Stimulated activated CD4-positive, alpha-beta T cell treated with anti-CD3 and anti-CD28 coated beads, Interleukin-1b, Interleukin-23, amount 100 ng/mL, for 48 hours (primary cell): ENCODE measurements around the gene EGLN2.
"Not testable (repeated sequence)": the region's sequence is repeated elsewhere in the genome, so short reads cannot be mapped to it uniquely, and the experiment has no call there.

Source experiments
- DNase-seq: peaks from one replicate; pipeline ENCODE4 v3.0.0-alpha.2; 2020

The EGLN2 gene

GRCh38 chr19:40798683-40799557 lies at the start of gene EGLN2:
EGLN2 (plus strand) TSS chr19:40799191; CDS start chr19:40800573, 1,382 bp downstream.
- DNase-seq: peak; percentile 100

GRCh38 chr19:40750058-40750873 lies 48.7 kb upstream of the EGLN2 start, which contains the start of gene ACTMAP:
ACTMAP (minus strand) TSS chr19:40750477; CDS start chr19:40749803, 674 bp downstream.
- peak; percentile 100 for DNase-seq

DNA sequence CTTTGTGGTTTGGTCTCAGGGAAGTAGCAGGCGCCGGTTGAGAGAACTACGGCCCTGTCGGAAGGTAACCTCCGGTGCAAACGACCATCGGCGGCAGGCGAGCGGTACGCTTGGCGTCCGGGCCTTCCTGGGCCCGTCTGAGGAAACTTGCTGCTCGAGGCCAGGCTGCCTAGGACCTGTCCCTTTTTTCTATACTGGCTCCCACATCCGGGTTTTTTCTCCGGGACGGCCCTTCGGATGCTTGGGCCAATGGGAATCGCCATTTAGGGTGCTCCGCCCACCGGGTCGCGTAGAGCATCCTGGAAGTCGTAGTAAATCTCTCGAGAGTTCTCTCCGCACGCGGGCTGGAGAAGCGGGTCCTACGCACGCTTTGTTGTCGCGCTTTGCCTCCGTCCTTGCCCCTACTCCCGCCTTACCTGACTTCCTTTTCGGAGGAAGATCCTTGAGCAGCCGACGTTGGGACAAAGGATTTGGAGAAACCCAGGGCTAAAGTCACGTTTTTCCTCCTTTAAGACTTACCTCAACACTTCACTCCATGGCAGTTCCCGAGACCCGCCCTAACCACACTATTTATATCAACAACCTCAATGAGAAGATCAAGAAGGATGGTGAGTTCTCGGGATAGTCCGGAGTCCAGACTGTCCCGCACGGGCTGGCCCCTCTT lies 48.0 kb upstream of the EGLN2 start, which contains the start of gene SNRPA:
Gene SNRPA, plus strand, starts transcription at position 330 of the 664 bp plus-strand sequence. Its CDS starts 206 bp downstream, at position 536.
- DNase-seq: peak; percentile 98

DNA sequence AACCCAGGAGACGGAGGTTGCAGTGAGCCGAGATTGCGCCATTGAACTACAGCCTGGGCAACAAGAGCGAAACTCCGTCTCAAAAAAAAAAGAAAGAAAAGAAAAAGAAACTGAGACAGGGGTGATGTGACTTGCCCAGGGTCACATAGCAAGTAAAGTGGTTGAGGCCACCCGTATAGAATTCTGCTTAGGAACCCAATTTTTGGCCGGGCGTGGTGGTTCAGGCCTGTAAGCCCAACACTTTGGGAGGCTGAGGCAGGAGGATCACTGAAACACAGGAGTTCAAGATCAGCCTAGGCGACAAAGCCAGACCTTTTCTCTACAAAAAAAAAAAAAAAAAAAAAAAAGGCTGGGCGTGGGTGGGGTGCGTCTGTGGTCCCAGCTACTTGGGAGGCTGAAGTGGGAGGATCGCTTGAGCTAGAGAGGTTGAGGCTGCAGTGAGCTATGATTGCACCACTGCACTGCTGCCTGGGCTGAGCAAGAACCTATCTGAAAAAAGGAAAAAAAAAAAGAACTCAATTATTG lies 46.7 kb upstream of the EGLN2 start:
- DNase-seq: peak; percentile 43

DNA sequence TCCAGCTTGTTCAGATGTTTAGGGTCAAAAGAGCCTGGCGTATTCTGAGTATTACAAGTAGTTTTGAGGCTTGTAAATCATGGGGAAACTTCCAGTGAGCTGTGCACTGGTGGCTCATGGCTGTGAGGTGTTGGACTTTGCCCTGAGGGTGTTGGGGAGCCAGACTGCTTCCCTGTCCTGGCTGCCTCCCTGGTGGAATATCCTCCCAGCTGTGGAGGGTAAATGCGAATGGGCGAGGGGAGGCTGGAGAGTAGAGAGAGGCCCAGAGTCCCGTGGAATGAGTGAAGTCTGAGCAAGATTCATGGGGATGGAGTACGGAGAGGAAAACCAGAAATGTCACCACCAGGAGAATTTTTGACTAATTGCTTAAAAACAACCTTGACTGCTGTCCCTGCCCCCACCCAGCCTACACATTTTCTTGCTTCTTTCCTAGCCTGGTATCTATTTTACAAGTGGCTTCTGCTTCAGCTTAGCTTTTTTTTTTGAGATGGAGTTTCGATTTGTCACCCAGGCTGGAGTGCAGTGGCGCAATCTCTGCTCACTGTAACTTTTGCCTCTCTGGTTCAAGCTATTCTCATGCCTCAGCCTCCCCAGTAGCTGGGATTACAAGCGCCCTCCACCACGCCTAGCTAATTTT lies 44.3 kb upstream of the EGLN2 start:
- DNase-seq: peak; percentile 76

GRCh38 chr19:40755248-40755624 lies 43.8 kb upstream of the EGLN2 start:
- DNase-seq: no peak

DNA sequence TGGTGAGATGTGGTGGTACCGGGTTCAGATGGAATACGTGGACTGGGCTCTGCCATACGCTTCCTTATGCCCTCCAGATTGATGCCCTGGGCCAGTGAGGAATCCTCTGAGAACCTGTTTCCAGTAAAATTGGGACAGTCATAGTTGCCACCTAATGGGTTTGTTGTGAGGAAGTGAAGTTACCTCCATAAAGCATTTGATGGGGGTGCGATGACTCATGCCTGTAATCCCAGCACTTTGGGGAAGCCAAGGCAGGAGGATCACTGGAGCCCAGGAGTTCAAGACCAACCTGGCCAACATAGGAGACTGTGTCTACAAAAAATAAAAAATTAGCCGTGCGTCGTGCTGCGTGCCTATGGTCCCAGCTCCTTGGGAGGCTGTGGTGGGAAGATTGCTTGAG lies 43.2 kb upstream of the EGLN2 start:
- no peak for DNase-seq

DNA sequence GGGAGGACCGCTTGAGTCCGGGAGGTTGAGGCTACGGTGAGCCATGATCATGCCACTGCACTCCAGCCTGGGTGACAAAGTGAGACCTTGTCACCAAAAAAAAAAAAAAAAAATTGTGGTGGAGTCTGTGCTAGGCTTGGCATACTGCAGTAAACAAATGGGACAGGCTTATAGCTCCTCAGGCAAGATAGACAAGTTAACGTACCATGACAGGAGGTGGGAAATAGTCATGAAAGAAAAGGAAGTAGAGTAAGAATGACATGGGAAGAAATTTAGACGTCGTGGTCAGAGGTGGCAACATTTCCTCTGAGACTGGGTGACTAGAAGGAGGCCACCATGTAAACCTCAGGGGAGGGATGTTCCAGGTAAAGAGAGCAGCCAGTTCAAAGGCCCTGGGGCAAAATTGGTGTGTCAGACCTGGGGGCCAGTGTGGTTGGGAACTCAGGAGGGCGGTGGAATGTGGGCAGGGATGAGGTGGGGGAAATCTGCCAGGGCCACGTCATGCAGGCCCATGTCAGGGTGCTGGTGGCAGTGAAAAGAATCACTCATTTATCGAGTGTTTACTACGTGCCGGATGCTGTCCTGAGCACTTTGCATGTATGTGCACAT lies 42.4 kb upstream of the EGLN2 start:
- DNase-seq: peak; percentile 40

DNA sequence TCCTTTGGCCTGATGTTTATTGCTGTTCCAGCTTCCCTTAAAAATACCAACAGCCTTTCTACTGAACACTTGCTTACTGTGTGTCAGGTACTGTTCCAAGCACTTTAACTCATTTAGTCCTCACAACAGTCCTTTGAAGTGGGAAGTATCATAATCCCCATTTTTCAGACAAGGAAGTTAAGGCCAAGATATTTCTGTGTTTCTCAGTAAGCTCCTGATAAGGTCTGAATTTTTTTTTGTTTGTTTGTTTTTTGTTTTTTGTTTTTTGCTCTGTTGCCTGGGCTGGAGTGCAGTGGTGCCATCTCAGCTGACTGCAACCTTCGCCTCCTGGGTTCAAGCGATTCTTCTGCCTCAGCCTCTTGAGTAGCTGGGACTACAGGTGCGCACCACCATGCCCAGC lies 40.5 kb upstream of the EGLN2 start:
- DNase-seq: no peak

DNA sequence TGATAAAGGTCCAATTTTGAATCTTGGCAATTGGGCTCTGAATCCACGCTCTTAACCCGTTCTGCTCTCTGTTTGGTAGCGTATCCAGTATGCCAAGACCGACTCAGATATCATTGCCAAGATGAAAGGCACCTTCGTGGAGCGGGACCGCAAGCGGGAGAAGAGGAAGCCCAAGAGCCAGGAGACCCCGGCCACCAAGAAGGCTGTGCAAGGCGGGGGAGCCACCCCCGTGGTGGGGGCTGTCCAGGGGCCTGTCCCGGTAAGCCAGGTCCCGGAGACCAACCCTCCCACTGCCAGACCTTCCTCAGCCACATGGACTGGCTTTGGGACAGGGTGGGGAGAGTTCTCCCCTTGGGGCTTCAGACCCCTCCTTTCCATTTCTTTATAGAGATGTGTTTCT lies 39.6 kb upstream of the EGLN2 start:
- DNase-seq: no peak

DNA sequence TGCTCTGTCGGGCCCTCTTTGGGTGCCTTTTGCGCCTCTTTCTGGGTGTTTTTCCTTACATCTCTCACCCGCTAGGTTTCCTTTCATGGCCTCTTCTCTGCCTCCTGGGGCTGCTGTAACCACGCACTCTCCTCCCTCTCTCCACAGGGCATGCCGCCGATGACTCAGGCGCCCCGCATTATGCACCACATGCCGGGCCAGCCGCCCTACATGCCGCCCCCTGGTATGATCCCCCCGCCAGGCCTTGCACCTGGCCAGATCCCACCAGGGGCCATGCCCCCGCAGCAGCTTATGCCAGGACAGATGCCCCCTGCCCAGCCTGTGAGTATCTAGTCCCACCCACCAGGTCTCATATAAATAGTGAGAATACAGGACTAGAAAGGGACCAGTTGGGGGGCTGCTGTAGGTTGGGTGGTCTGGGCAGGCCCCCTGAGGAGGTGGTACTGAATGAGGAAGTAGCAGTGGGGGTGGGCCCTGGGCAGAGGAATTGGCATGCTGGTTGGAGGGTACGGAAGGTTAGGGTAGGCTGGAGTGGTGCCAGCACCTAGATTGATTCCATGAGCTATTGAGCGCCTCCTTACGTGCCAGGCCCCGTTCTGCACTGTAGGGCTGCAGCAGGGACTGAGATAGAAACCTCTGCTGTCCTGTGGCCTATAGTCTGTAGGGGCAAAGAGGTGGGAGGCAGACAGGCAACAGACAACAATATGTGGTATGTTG lies 36.1 kb upstream of the EGLN2 start:
- no peak for DNase-seq

- DNase-seq: no peak
Measured at GRCh38 chr19:40763526-40763925, 35.5 kb upstream of the EGLN2 start.

GRCh38 chr19:40763963-40764362 lies 35.0 kb upstream of the EGLN2 start:
- DNase-seq: no peak

DNA sequence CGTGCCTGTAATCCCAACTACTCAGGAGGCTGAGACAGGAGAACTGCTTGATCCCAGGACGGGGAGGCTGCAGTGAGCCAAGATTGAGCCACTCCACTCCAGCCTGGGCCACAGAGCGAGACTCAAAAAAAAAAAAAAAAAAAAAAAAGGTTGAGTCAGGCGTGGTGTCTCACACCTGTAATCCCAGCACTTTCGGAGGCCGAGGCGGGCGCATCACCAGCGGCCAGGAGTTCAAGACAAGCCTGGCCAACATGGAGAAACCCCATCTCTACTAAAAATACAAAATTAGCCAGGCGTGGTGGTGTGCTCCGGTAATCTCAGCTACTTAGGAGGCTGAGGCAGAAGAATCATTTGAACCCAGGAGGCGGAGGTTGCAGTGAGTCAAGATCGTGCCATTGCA lies 32.6 kb upstream of the EGLN2 start:
- DNase-seq: not testable (repeated sequence)

DNA sequence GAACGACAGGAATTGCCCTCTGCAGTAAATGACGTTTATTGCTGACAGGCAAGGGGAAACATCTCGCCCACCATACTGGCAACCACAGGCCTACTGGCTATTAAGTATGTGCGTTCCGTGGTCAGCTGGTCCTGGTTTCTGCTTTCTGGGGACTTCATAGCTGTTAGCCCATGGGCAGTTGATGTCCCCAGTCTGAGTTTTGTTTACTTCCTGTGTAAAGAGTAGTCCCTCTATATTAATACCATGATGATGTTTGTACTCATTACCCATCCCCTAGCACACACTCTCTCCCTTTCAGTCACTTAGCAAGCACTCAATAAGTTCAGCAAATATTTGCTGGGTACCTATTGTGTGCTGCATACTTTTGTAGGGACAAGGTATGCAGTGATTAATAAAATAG lies 30.1 kb upstream of the EGLN2 start:
- no peak for DNase-seq

DNA sequence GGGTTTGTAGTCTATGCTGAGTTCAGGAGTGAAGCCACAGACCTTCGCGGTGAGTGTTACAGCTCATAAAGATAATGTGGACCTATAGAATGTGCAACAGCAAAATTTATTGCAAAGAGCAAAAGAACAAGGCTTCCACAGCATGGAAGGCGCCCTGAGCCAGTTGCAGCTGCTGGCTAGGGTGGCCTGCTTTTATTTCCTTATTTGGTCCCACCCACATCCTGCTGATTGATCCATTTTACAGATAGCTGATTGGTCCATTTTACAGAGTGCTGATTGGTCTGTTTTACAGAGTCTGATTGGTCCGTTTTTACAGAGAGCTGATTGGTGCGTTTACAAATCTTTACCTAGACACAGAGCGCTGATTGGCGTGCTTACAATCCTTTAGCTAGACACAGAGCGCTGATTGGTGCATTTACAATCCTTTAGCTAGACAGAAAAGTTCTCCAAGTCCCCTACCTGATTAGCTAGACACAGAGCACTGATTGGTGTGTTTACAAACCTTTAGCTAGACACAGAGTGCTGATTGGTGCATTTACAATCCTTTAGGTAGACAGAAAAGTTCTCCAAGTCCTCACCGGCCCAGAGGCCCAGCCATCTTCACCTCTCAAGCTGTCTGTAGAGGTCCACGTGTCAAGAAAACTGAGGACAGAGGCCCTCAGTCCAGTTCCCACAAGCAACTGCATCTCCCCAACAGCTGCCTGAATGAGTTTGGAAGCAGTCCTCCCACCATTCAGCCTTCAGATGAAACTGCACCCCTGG lies 27.7 kb upstream of the EGLN2 start:
- DNase-seq: not testable (repeated sequence)

DNA sequence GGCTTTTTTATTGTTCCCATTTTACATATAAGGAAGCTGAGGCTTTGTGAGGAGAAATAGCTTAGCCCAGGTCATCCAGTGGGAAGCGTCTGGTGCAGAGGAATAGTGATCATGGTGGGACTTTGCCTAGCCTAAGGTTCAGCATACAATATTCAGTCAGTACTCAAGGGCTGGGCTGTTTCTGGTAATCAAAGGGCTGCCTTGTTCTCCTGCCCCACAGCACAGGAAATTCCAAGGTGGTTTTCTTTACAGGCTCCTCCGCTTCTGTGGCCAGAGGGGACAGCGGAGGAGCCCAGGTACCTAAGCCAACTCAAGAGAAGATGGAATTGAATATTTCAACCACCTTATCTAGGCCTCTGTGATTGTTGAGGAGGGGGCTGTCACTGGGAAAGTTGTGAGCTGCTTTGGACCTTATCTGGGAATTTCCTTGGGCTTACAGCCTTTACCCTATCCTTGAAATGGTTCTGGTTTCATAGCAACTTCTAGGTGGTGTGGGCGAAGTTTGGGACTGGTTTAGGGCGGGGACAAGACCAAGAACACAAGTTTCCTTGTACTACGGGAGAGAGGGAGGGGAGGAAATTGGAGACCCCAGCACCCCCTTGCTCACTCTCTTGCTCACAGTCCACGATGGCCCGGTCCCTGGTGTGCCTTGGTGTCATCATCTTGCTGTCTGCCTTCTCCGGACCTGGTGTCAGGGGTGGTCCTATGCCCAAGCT lies 23.9 kb upstream of the EGLN2 start, which contains the start of gene MIA:
Gene MIA, plus strand, starts transcription at position 606 of the 716 bp plus-strand sequence. Its CDS starts 22 bp downstream, at position 628.
- no peak for DNase-seq

- DNase-seq: no peak
Measured at GRCh38 chr19:40775632-40776022, 23.4 kb upstream of the EGLN2 start.

DNA sequence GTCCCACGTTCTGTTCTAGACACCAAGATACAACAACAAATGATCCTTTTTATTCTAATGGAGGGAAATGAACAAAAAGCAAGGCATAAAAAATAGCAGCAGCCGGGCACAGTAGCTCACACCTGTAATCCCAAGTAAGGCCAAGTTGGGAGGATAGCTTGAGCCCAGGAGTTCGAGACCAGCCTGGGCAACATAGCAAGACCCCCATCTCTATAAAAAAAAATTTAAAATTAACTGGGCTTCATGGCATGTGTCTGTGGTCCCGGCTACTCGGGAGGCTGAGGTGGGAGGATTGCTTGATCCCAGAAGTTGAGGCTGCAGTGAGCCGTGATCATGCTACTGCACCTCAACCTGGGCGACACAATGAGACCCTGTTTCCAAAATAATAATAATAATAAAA lies 22.6 kb upstream of the EGLN2 start:
- no peak for DNase-seq
